HCT116 (cell line): Measurements from ENCODE around the gene DNAJC5. TPM values are rescaled to one million over a fixed set of nuclear protein-coding genes. Genes with fewer than 3 reads are reported as not detected.

Source experiments
- ATAC-seq: fragments of 200-7000 bp; cut with Tn5 transposase; 2 replicates; pipeline ENCODE4 v1.9.1; 2020; ENCODE audit warnings: mild to moderate bottlenecking, moderate library complexity
- BruUV-seq: library from RNA; stranded (reverse); fragments of 400-500 nt; replicated peaks from 2 replicates; lab custom pipeline; 2021; lab: Mats Ljungman, UMichigan
- CTCF ChIA-PET: fragments of 300-600 bp; sonication (Branson Sonifier 250); formaldehyde crosslinking; loops from one replicate; lab custom pipeline; 2021; ENCODE audit warnings: antibody characterized with exemption; lab: Charles Lee
- POLR2A ChIA-PET: fragments of 300-600, 350-600 bp; sonication (Branson Sonifier 250); formaldehyde crosslinking; loops from one replicate; lab custom pipeline; 2021; ENCODE audit warnings: antibody characterized with exemption; lab: Charles Lee
- RAD21 ChIA-PET, 2 experiments: fragments of 300-600 bp; sonication (Branson Sonifier 250); formaldehyde crosslinking; loops; one replicate each; lab custom pipeline; 2023; ENCODE audit warnings: low total read pairs in 2 of 2; ENCODE audit not compliant: uncharacterized antibody in 2 of 2, unreplicated experiment in 2 of 2, low non-redundant PET in 1 of 2; lab: Charles Lee
- DNase-seq: peaks from one replicate; pipeline ENCODE4 v3.0.0-alpha.2; 2010; ENCODE audit warnings: low read depth, low spot score
- H2AFZ ChIP-seq: fragments of 200-600 bp; shearing (Covaris generic), sonication (generic); 2 replicates; pipeline ENCODE4 v1.6.1; 2017; ENCODE audit warnings: low read depth, mixed run types, mixed read lengths, antibody characterized with exemption, low read length; ENCODE audit not compliant: poor library complexity, severe bottlenecking
- H3K27ac ChIP-seq: 2 replicates; pipeline ENCODE4 v1.5.1; 2012; ENCODE audit warnings: low read depth, low read length
- H3K27me3 ChIP-seq: fragments of 200-600 bp; sonication (generic); 2 replicates; pipeline ENCODE4 v1.6.1; 2016; ENCODE audit warnings: mixed run types, low read length, mixed read lengths; ENCODE audit not compliant: insufficient read depth
- H3K36me3 ChIP-seq, 2 experiments: fragments of 200-500 bp in 1 of 2; fragments of 200-600 bp in 1 of 2; sonication (Bioruptor generic) in 1 of 2; sonication (generic) in 1 of 2; 2 replicates each; pipeline versions ENCODE4 v1.5.1 to v1.6.1; 2014 to 2016; ENCODE audit warnings: low read length in 2 of 2, inconsistent platforms in 1 of 2, mixed read lengths in 1 of 2, mixed run types in 1 of 2; ENCODE audit not compliant: insufficient read depth in 2 of 2, control insufficient read depth in 1 of 2
- H3K4me1 ChIP-seq, 2 experiments: fragments of 200-600 bp in 1 of 2; sonication (generic) in 1 of 2; 2 replicates each; pipeline versions ENCODE4 v1.5.1 to v1.6.1; 2012 to 2017; ENCODE audit warnings: low read length in 2 of 2, inconsistent platforms in 1 of 2, mild to moderate bottlenecking in 1 of 2, mixed read lengths in 1 of 2, mixed run types in 1 of 2, moderate library complexity in 1 of 2; ENCODE audit not compliant: insufficient read depth in 2 of 2, control insufficient read depth in 1 of 2
- H3K4me2 ChIP-seq: fragments of 200-600 bp; sonication (generic); 2 replicates; pipeline ENCODE4 v1.6.1; 2017; ENCODE audit warnings: mixed run types, low read length, mixed read lengths
- H3K4me3 ChIP-seq, 2 experiments: fragments of 200-600 bp in 1 of 2; sonication (generic) in 1 of 2; replicated peaks in 1 of 2; 2 replicates each; pipeline ENCODE4 v1.5.1; 2011 to 2016; ENCODE audit warnings: low read length in 2 of 2, control low read depth in 1 of 2, low read depth in 1 of 2, mild to moderate bottlenecking in 1 of 2, mixed read lengths in 1 of 2, mixed run types in 1 of 2
- H3K79me2 ChIP-seq: fragments of 200-600 bp; sonication (generic); 2 replicates; pipeline ENCODE4 v1.6.1; 2017; ENCODE audit warnings: mild to moderate bottlenecking, mixed run types, low read length, moderate library complexity, mixed read lengths; ENCODE audit not compliant: insufficient read depth
- H3K9ac ChIP-seq: fragments of 200-600 bp; sonication (generic); 2 replicates; pipeline ENCODE4 v1.6.1; 2016; ENCODE audit warnings: low read length, mixed read lengths
- H3K9me2 ChIP-seq: fragments of 200-600 bp; sonication (generic), shearing (Covaris generic); 2 replicates; pipeline ENCODE4 v1.6.1; 2017; ENCODE audit warnings: mixed run types, mild to moderate bottlenecking, moderate library complexity; ENCODE audit not compliant: insufficient read depth
- H3K9me3 ChIP-seq, 2 experiments: fragments of 200-500 bp in 1 of 2; fragments of 200-600 bp in 1 of 2; sonication (Bioruptor generic) in 1 of 2; sonication (generic) in 1 of 2; 2 replicates each; pipeline ENCODE4 v1.6.1; 2014 to 2017; ENCODE audit warnings: low read length in 2 of 2, mixed read lengths in 2 of 2, inconsistent platforms in 1 of 2, low read depth in 1 of 2, mild to moderate bottlenecking in 1 of 2, mixed run types in 1 of 2, moderate library complexity in 1 of 2; ENCODE audit not compliant: control insufficient read depth in 1 of 2, insufficient read depth in 1 of 2
- H4K20me1 ChIP-seq: fragments of 200-600 bp; sonication (generic), shearing (Covaris generic); 2 replicates; pipeline ENCODE4 v1.6.1; 2017; ENCODE audit warnings: mixed run types, mild to moderate bottlenecking, moderate library complexity; ENCODE audit not compliant: insufficient read depth
- CBX3 ChIP-seq: IDR thresholded peaks from 2 replicates; pipeline ENCODE4 v1.6.1; 2012; ENCODE audit warnings: low read depth
- CEBPB ChIP-seq: IDR thresholded peaks from 2 replicates; pipeline ENCODE4 v1.6.1; 2012; ENCODE audit warnings: low read depth
- EGR1 ChIP-seq: IDR thresholded peaks from 2 replicates; pipeline ENCODE4 v1.6.1; 2012; ENCODE audit warnings: low read depth
- EZH2phosphoT487 ChIP-seq: fragments of 200-600 bp; IDR thresholded peaks from 2 replicates; pipeline ENCODE4 v1.6.1; 2018; ENCODE audit warnings: antibody characterized with exemption, borderline replicate concordance
- JUND ChIP-seq: IDR thresholded peaks from 2 replicates; pipeline ENCODE4 v1.6.1; 2012
- POLR2AphosphoS5 ChIP-seq: IDR thresholded peaks from 2 replicates; pipeline ENCODE4 v1.6.1; 2011; ENCODE audit warnings: mild to moderate bottlenecking, low read depth, low read length, moderate library complexity
- RAD21 ChIP-seq: IDR thresholded peaks from 2 replicates; pipeline ENCODE4 v1.6.1; 2012; ENCODE audit warnings: low read depth, mild to moderate bottlenecking
- SP1 ChIP-seq: IDR thresholded peaks from 2 replicates; pipeline ENCODE4 v1.6.1; 2012; ENCODE audit warnings: low read depth
- SRF ChIP-seq: IDR thresholded peaks from 2 replicates; pipeline ENCODE4 v1.6.1; 2012; ENCODE audit warnings: low read depth
- TCF7L2 ChIP-seq: IDR thresholded peaks from 2 replicates; pipeline ENCODE4 v1.7.0; 2011; ENCODE audit warnings: borderline replicate concordance, inconsistent platforms; ENCODE audit not compliant: insufficient read depth, insufficient read length; ENCODE audit errors: extremely low read depth
- YY1 ChIP-seq: IDR thresholded peaks from 2 replicates; pipeline ENCODE4 v1.6.1; 2011; ENCODE audit warnings: low read length, low read depth, moderate library complexity, mild to moderate bottlenecking; ENCODE audit not compliant: insufficient replicate concordance; ENCODE audit errors: extremely low read depth
- ZNF274 ChIP-seq: fragments of 200-500 bp; sonication (Bioruptor generic); IDR thresholded peaks from 2 replicates; pipeline ENCODE4 v1.6.1; 2014; ENCODE audit warnings: mild to moderate bottlenecking, low read depth, low read length, inconsistent platforms
- intact Hi-C: fragments of 100-400 bp; cut with micrococcal nuclease; formaldehyde crosslinking; loops from 2 replicates; pipeline ENCODE4 v1.10.0; 2022
- total RNA-seq: library from RNA; stranded (reverse); gene quantifications from one replicate; pipeline ENCODE4 v1.2.1, GENCODE V29; 2021; ENCODE audit not compliant: unreplicated experiment
- TF ChIP-seq, protein P1 (sequence below): IDR thresholded peaks from 2 replicates; pipeline ENCODE4 v1.6.1; 2012
- TF ChIP-seq, protein P2 (sequence below): IDR thresholded peaks from 2 replicates; pipeline ENCODE4 v1.6.1; 2012
- TF ChIP-seq, protein P3 (sequence below): IDR thresholded peaks from 2 replicates; pipeline ENCODE4 v1.6.1; 2012; ENCODE audit warnings: low read depth
- TF ChIP-seq, protein P4 (sequence below), 3 experiments: fragments of 200-600 bp in 1 of 3; sonication (generic) in 1 of 3; IDR thresholded peaks in 2 of 3; conservative IDR thresholded peaks in 1 of 3; 2 replicates each; pipeline ENCODE4 v1.5.1; 2012 to 2017; ENCODE audit warnings: low read depth in 2 of 3, low read length in 2 of 3, antibody characterized with exemption in 1 of 3, borderline replicate concordance in 1 of 3, control low read depth in 1 of 3, mild to moderate bottlenecking in 1 of 3, mixed read lengths in 1 of 3, mixed run types in 1 of 3, moderate library complexity in 1 of 3; ENCODE audit not compliant: insufficient read depth in 1 of 3

Gene DNAJC5
- total RNA-seq, 1 experiment from 2014 or later, result 38.3 TPM

DNA sequence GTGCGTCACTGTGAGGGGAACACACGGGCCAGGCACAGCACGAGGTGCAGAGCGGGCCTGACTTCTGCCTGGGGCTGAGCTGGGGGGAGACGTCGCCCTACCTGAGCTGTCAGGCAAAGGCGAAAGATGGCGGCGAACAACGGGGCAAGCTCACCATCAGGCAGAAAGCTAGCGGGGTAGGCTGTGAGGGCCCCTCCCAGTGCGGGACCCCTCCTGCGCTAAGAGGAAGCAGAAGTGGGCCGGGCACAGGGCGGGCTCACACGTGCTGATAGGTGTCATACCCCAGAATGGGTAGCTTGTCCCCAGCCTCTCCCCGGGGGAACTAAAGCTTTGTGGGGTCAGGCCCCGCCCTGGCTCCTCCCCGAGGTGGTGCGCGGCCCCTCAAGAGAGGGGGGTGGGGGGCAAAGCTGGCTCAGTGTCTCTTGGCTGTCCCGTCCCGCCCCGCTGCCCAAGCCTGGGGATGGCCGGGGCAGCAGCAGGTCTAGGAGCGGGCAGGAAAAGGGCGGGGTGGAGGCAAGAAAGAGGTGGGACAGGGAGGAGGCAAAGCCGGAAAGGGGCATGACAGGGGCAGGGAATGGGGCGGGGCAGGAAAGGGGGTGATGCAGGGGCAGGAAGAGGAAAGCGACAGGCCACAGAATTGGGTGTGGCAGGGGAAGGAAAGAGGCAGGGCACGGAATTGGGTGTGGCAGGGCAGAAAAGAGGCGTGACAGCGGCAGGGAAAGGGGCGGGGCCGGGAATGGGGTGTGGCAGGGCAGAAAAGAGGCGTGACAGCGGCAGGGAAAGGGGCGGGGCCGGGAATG lies 46.6 kb downstream of the DNAJC5 start:
- DNase-seq (no peak), ATAC-seq (peak; percentile 51)
- Histone ChIP-seq H2AFZ (no peak overlapping the region), H4K20me1 (no peaks in the 10 kb centered on the region), H3K79me2 (peaks cover 22% of the 10 kb centered on the region), H3K4me2 (peak overlapping the region; percentile 28; the same call in 1 of the 2 replicates), H3K4me3 (no peak overlapping the region), H3K27me3 (no peaks in the 10 kb centered on the region), H3K9me2 (no peaks in the 10 kb centered on the region), H3K27ac (peak overlapping the region; percentile 43; the same call in 1 of the 2 replicates), H3K9ac (no peak overlapping the region), H3K9me3 (no peaks in the 10 kb centered on the region), H3K36me3 (peaks cover 16 to 41% of the 10 kb centered on the region in 2 experiments; a peak in 3 of 4 replicates), H3K4me1 (peaks cover 3 to 13% of the 10 kb centered on the region in 2 experiments; a peak in 2 of 4 replicates)
- intact Hi-C loops, result no loop called here
- POLR2A ChIA-PET, result no interaction called here
- TF ChIP-seq, protein P1, sequence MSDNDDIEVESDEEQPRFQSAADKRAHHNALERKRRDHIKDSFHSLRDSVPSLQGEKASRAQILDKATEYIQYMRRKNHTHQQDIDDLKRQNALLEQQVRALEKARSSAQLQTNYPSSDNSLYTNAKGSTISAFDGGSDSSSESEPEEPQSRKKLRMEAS, result no peak
- TF ChIP-seq YY1 (no peak), CEBPB (no peak), TCF7L2 (no peak), SRF (no peak), EZH2phosphoT487 (no peak), SP1 (no peak), POLR2AphosphoS5 (no peak), EGR1 (no peak), JUND (no peak), ZNF274 (no peak), CBX3 (no peak), RAD21 (no peak)
- TF ChIP-seq, protein P2, sequence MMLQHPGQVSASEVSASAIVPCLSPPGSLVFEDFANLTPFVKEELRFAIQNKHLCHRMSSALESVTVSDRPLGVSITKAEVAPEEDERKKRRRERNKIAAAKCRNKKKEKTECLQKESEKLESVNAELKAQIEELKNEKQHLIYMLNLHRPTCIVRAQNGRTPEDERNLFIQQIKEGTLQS, result no peak
- TF ChIP-seq, protein P3, sequence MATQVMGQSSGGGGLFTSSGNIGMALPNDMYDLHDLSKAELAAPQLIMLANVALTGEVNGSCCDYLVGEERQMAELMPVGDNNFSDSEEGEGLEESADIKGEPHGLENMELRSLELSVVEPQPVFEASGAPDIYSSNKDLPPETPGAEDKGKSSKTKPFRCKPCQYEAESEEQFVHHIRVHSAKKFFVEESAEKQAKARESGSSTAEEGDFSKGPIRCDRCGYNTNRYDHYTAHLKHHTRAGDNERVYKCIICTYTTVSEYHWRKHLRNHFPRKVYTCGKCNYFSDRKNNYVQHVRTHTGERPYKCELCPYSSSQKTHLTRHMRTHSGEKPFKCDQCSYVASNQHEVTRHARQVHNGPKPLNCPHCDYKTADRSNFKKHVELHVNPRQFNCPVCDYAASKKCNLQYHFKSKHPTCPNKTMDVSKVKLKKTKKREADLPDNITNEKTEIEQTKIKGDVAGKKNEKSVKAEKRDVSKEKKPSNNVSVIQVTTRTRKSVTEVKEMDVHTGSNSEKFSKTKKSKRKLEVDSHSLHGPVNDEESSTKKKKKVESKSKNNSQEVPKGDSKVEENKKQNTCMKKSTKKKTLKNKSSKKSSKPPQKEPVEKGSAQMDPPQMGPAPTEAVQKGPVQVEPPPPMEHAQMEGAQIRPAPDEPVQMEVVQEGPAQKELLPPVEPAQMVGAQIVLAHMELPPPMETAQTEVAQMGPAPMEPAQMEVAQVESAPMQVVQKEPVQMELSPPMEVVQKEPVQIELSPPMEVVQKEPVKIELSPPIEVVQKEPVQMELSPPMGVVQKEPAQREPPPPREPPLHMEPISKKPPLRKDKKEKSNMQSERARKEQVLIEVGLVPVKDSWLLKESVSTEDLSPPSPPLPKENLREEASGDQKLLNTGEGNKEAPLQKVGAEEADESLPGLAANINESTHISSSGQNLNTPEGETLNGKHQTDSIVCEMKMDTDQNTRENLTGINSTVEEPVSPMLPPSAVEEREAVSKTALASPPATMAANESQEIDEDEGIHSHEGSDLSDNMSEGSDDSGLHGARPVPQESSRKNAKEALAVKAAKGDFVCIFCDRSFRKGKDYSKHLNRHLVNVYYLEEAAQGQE, result no peak
- TF ChIP-seq, protein P4, sequence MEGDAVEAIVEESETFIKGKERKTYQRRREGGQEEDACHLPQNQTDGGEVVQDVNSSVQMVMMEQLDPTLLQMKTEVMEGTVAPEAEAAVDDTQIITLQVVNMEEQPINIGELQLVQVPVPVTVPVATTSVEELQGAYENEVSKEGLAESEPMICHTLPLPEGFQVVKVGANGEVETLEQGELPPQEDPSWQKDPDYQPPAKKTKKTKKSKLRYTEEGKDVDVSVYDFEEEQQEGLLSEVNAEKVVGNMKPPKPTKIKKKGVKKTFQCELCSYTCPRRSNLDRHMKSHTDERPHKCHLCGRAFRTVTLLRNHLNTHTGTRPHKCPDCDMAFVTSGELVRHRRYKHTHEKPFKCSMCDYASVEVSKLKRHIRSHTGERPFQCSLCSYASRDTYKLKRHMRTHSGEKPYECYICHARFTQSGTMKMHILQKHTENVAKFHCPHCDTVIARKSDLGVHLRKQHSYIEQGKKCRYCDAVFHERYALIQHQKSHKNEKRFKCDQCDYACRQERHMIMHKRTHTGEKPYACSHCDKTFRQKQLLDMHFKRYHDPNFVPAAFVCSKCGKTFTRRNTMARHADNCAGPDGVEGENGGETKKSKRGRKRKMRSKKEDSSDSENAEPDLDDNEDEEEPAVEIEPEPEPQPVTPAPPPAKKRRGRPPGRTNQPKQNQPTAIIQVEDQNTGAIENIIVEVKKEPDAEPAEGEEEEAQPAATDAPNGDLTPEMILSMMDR (IDR thresholded peaks at IDR 0.05 in 2 of 3, conservative IDR thresholded peaks at IDR 0.05 in 1 of 3; ENCODE audit: borderline replicate concordance in 1 of 3, insufficient read depth in 1 of 3, low read depth in 2 of 3, low read length in 2 of 3), result no peak
- RAD21 ChIA-PET, result no interaction called here
- CTCF ChIA-PET, result no interaction called here
- no TSS peak for BruUV-seq
